ENCODE measurements around the gene DNAH3.

The DNAH3 gene

GRCh38 chr16:21145738-21146137, 4.9 kb downstream of the DNAH3 start:
- H3K27me3 Mint-ChIP-seq (ENCODE audit: low read depth, poor library complexity), result peaks cover 37% of the 10 kb centered on the region
- H3K27ac Mint-ChIP-seq, result no peak overlapping the region
- H3K4me3 Mint-ChIP-seq, result no peak overlapping the region
- DNase-seq, result no peak
- H3K9me3 Mint-ChIP-seq, result peaks cover 12% of the 10 kb centered on the region
- H3K36me3 Mint-ChIP-seq (ENCODE audit: low read depth), result no peaks in the 10 kb centered on the region
- no peak for TF ChIP-seq CTCF (IDR thresholded peaks at IDR 0.05)
- no peaks in the 10 kb centered on the region for H3K4me1 Mint-ChIP-seq

- peaks cover 17% of the 10 kb centered on the region for H3K27me3 Mint-ChIP-seq (ENCODE audit: low read depth, poor library complexity)
- H3K27ac Mint-ChIP-seq, result no peak overlapping the region
- H3K36me3 Mint-ChIP-seq (ENCODE audit: low read depth), result no peaks in the 10 kb centered on the region
- no peak for TF ChIP-seq CTCF (IDR thresholded peaks at IDR 0.05)
- peaks cover 16% of the 10 kb centered on the region for H3K4me1 Mint-ChIP-seq
- H3K4me3 Mint-ChIP-seq, result no peak overlapping the region
- peaks cover 4% of the 10 kb centered on the region for H3K9me3 Mint-ChIP-seq
- no peak for DNase-seq
Observed at GRCh38 chr16:21134053-21134452, 16.6 kb downstream of the DNAH3 start.

- DNase-seq, result no peak
- no peak overlapping the region for H3K4me3 Mint-ChIP-seq
- H3K36me3 Mint-ChIP-seq (ENCODE audit: low read depth), result no peaks in the 10 kb centered on the region
- no peaks in the 10 kb centered on the region for H3K9me3 Mint-ChIP-seq
- H3K4me1 Mint-ChIP-seq, result peaks cover 6% of the 10 kb centered on the region
- no peak overlapping the region for H3K27ac Mint-ChIP-seq
- TF ChIP-seq CTCF (IDR thresholded peaks at IDR 0.05), result no peak
- peaks cover 12% of the 10 kb centered on the region for H3K27me3 Mint-ChIP-seq (ENCODE audit: low read depth, poor library complexity)
Observed at GRCh38 chr16:21130811-21131210, 19.8 kb downstream of the DNAH3 start.

GRCh38 chr16:21128991-21129390, 21.7 kb downstream of the DNAH3 start:
- peaks cover 6% of the 10 kb centered on the region for H3K27me3 Mint-ChIP-seq (ENCODE audit: low read depth, poor library complexity)
- H3K4me1 Mint-ChIP-seq, result no peaks in the 10 kb centered on the region
- no peaks in the 10 kb centered on the region for H3K9me3 Mint-ChIP-seq

GRCh38 chr16:21126518-21126917, 24.1 kb downstream of the DNAH3 start:
- Mint-ChIP-seq H3K9me3 (no peaks in the 10 kb centered on the region), H3K27ac (no peak overlapping the region), H3K27me3 (ENCODE audit: low read depth, poor library complexity) (peaks cover 6% of the 10 kb centered on the region), H3K36me3 (ENCODE audit: low read depth) (no peaks in the 10 kb centered on the region), H3K4me1 (no peaks in the 10 kb centered on the region), H3K4me3 (no peak overlapping the region)
- no peak for DNase-seq
- TF ChIP-seq CTCF (IDR thresholded peaks at IDR 0.05), result no peak

More at GRCh38 chr16:21128991-21129390, 21.7 kb downstream of the DNAH3 start:
- Mint-ChIP-seq H3K27ac (no peak overlapping the region), H3K4me3 (no peak overlapping the region), H3K36me3 (ENCODE audit: low read depth) (no peaks in the 10 kb centered on the region)
- TF ChIP-seq CTCF (IDR thresholded peaks at IDR 0.05), result no peak
- DNase-seq, result no peak

- H3K4me1 Mint-ChIP-seq, result no peaks in the 10 kb centered on the region
- no peak for TF ChIP-seq CTCF (IDR thresholded peaks at IDR 0.05)
- no peaks in the 10 kb centered on the region for H3K9me3 Mint-ChIP-seq
- DNase-seq, result no peak
- H3K36me3 Mint-ChIP-seq (ENCODE audit: low read depth), result no peaks in the 10 kb centered on the region
- peaks cover 5% of the 10 kb centered on the region for H3K27me3 Mint-ChIP-seq (ENCODE audit: low read depth, poor library complexity)
- no peak overlapping the region for H3K27ac Mint-ChIP-seq
- H3K4me3 Mint-ChIP-seq, result no peak overlapping the region
Observed at GRCh38 chr16:21125191-21125590, 25.5 kb downstream of the DNAH3 start.
